Neural progenitor cell (in vitro differentiated cells): ENCODE measurements around the gene ELANE. TPM values are rescaled to one million over a fixed set of nuclear protein-coding genes. Genes with fewer than 3 reads are reported as not detected.

ENCODE experiments used
- DNase-seq: peaks from one replicate; pipeline ENCODE4 v3.0.0-alpha.2; 2016; ENCODE audit warnings: low spot score
- H2AFZ ChIP-seq: fragments of 200-600 bp; sonication (generic); replicated peaks from 2 replicates; pipeline ENCODE4 v1.6.1; 2016; ENCODE audit warnings: antibody characterized with exemption
- H3F3A ChIP-seq: fragments of 200-600 bp; sonication (generic); 2 replicates; pipeline ENCODE4 v1.6.1; 2016; ENCODE audit warnings: antibody characterized with exemption, low read depth
- H3K27ac ChIP-seq: fragments of 200-600 bp; sonication (generic); 2 replicates; pipeline ENCODE4 v1.5.1; 2016; ENCODE audit warnings: mild to moderate bottlenecking
- H3K27me3 ChIP-seq: fragments of 200-600 bp; sonication (generic); 2 replicates; pipeline ENCODE4 v1.6.1; 2016; ENCODE audit warnings: mild to moderate bottlenecking, moderate library complexity
- H3K36me3 ChIP-seq: fragments of 200-600 bp; sonication (generic); 2 replicates; pipeline ENCODE4 v1.5.1; 2016
- H3K4me1 ChIP-seq: fragments of 200-600 bp; sonication (generic); 2 replicates; pipeline ENCODE4 v1.6.1; 2016; ENCODE audit warnings: mixed run types
- H3K4me2 ChIP-seq: fragments of 200-600 bp; sonication (generic); 2 replicates; pipeline ENCODE4 v1.6.1; 2016
- H3K4me3 ChIP-seq: fragments of 200-600 bp; sonication (generic); 2 replicates; pipeline ENCODE4 v1.5.1; 2016
- H3K79me2 ChIP-seq: fragments of 200-600 bp; sonication (generic); 2 replicates; pipeline ENCODE4 v1.6.1; 2016; ENCODE audit warnings: low read depth
- H3K9ac ChIP-seq: fragments of 200-600 bp; sonication (generic); 2 replicates; pipeline ENCODE4 v1.6.1; 2016
- H3K9me3 ChIP-seq: fragments of 200-600 bp; sonication (generic); 2 replicates; pipeline ENCODE4 v1.5.1; 2016; ENCODE audit warnings: low read depth
- H4K20me1 ChIP-seq: fragments of 200-600 bp; sonication (generic); 2 replicates; pipeline ENCODE4 v1.6.1; 2016; ENCODE audit warnings: low read depth
- H3K27ac Mint-ChIP-seq: 3 replicates; pipeline ENCODE4 v1.8.0; 2021; ENCODE audit warnings: mixed read lengths
- H3K27me3 Mint-ChIP-seq: 2 replicates; pipeline ENCODE4 v1.8.0; 2022; ENCODE audit warnings: low read depth, mild to moderate bottlenecking, inconsistent platforms, moderate library complexity, mixed read lengths; ENCODE audit not compliant: insufficient read depth
- H3K36me3 Mint-ChIP-seq: 3 replicates; pipeline ENCODE4 v1.8.0; 2021; ENCODE audit warnings: mixed read lengths
- H3K4me1 Mint-ChIP-seq: 3 replicates; pipeline ENCODE4 v1.8.0; 2021; ENCODE audit warnings: mixed read lengths
- H3K4me3 Mint-ChIP-seq: 3 replicates; pipeline ENCODE4 v1.8.0; 2021; ENCODE audit warnings: mild to moderate bottlenecking, moderate library complexity, mixed read lengths
- H3K9me3 Mint-ChIP-seq: 3 replicates; pipeline ENCODE4 v1.8.0; 2020; ENCODE audit warnings: mixed read lengths
- EZH2 ChIP-seq: fragments of 200-600 bp; sonication (generic); IDR thresholded peaks from 2 replicates; pipeline ENCODE4 v1.6.1; 2017; ENCODE audit warnings: antibody characterized with exemption, mild to moderate bottlenecking, moderate library complexity
- EZH2phosphoT487 ChIP-seq: fragments of 200-600 bp; sonication (generic); IDR thresholded peaks from 2 replicates; pipeline ENCODE4 v1.6.1; 2017; ENCODE audit warnings: antibody characterized with exemption
- total RNA-seq: library from RNA; depleted of rRNA; stranded (reverse); fragments of >200 nt; gene quantifications from 2 replicates; pipeline ENCODE4 v1.2.3, GENCODE V29; 2015; ENCODE audit warnings: low replicate concordance
- TF ChIP-seq, protein P1 (sequence below): fragments of 200-600 bp; sonication (generic); IDR thresholded peaks from 2 replicates; pipeline ENCODE4 v1.5.1; 2017; ENCODE audit warnings: antibody characterized with exemption, mild to moderate bottlenecking

Gene ELANE
- total RNA-seq, 1 donor from 2014 or later, result not detected

DNA sequence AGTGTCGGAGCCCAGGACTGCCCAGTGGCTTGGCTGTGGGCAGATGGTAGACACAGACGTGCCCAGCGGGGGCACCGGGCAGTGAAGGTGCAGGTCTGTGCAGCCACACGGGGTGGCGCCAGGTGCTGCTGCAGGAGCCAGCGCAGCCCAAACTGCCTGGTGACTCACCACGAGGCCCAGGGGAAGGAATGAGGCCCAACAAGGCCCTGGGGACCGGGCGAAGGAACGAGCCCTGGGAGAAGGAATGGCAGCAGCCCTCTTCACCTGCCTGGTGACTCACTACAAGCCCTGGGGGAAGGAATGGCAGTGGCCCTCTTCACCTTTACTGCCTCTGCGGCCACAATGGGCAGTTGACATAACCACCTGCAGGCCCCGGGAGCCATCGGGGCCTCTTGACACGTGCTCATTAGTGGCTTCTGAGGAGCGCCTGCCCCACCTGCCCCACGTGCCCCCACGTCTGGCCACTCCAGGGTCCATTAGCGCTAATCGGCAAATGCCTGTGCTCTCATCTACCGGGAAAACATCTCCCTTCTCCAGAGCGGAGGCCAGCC lies 31.6 kb downstream of the ELANE start:
- Histone ChIP-seq H3K9ac (no peak overlapping the region), H3K4me2 (no peak overlapping the region), H3K4me1 (no peaks in the 10 kb centered on the region), H2AFZ (no peak overlapping the region), H3K79me2 (no peaks in the 10 kb centered on the region), H3K9me3 (no peaks in the 10 kb centered on the region), H3F3A (no peaks in the 10 kb centered on the region), H3K27ac (no peak overlapping the region), H3K4me3 (no peak overlapping the region), H3K27me3 (no peaks in the 10 kb centered on the region), H4K20me1 (peaks cover 10% of the 10 kb centered on the region), H3K36me3 (no peaks in the 10 kb centered on the region)
- peaks cover 20% of the 10 kb centered on the region for H3K36me3 Mint-ChIP-seq
- peaks cover 9% of the 10 kb centered on the region for H3K27me3 Mint-ChIP-seq
- H3K27ac Mint-ChIP-seq, result no peak overlapping the region
- no peak overlapping the region for H3K4me3 Mint-ChIP-seq
- peaks cover 5% of the 10 kb centered on the region for H3K4me1 Mint-ChIP-seq
- DNase-seq, result no peak
- TF ChIP-seq EZH2, result no peak
- TF ChIP-seq, protein P1, sequence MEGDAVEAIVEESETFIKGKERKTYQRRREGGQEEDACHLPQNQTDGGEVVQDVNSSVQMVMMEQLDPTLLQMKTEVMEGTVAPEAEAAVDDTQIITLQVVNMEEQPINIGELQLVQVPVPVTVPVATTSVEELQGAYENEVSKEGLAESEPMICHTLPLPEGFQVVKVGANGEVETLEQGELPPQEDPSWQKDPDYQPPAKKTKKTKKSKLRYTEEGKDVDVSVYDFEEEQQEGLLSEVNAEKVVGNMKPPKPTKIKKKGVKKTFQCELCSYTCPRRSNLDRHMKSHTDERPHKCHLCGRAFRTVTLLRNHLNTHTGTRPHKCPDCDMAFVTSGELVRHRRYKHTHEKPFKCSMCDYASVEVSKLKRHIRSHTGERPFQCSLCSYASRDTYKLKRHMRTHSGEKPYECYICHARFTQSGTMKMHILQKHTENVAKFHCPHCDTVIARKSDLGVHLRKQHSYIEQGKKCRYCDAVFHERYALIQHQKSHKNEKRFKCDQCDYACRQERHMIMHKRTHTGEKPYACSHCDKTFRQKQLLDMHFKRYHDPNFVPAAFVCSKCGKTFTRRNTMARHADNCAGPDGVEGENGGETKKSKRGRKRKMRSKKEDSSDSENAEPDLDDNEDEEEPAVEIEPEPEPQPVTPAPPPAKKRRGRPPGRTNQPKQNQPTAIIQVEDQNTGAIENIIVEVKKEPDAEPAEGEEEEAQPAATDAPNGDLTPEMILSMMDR, result no peak
- H3K9me3 Mint-ChIP-seq, result no peaks in the 10 kb centered on the region

DNA sequence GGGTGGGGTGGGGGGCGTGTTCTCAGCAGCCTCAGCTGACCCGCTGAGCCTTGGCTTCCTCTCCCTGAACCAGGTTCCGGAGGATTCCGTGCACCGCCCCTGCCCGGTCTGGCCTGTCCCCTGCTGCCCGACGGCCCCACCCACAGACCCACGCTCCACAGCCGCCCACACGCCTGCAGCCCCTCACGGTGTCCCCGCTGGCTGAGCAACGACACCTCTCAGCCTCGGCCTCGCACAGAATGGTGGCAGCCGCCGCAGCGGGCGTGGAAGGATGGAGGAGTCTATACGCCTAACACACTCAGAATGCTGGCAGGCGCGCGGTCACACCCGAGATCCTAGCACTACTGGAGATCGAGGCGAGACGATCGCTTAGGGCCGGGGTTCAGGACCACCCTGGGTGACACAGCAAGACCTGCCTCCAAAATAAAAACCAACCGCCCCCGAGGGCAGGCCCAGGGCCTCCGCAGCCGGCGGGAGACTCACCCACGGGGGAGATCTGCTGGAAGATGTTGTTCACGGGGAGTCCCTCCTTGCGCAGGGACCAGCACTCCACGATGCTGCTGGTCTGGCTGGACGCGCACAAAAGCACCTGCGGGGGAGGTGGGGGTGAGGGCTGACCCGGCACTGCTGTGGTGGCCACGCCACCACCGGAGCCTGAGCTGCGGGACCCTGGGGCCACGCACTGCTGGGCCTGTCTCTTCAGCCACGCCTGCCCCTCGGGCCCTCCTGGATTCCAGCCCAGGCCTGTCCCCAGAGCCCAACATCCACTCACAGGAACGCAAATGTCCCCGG lies 32.5 kb downstream of the ELANE start:
- Histone ChIP-seq H3K9me3 (no peaks in the 10 kb centered on the region), H3K27ac (no peak overlapping the region), H4K20me1 (peaks cover 10% of the 10 kb centered on the region), H3K9ac (no peak overlapping the region), H3K4me2 (no peak overlapping the region), H3F3A (no peaks in the 10 kb centered on the region), H3K79me2 (no peaks in the 10 kb centered on the region), H3K27me3 (no peaks in the 10 kb centered on the region), H3K4me3 (no peak overlapping the region), H2AFZ (no peak overlapping the region), H3K4me1 (no peaks in the 10 kb centered on the region), H3K36me3 (no peaks in the 10 kb centered on the region)
- no peak for DNase-seq
- peaks cover 3% of the 10 kb centered on the region for H3K4me1 Mint-ChIP-seq
- no peak overlapping the region for H3K27ac Mint-ChIP-seq
- H3K9me3 Mint-ChIP-seq, result no peaks in the 10 kb centered on the region
- H3K36me3 Mint-ChIP-seq, result peaks cover 20% of the 10 kb centered on the region
- TF ChIP-seq EZH2, result no peak
- TF ChIP-seq, protein P1, result no peak
- TF ChIP-seq EZH2phosphoT487, result no peak
- no peak overlapping the region for H3K4me3 Mint-ChIP-seq
- H3K27me3 Mint-ChIP-seq, result peaks cover 4% of the 10 kb centered on the region

DNA sequence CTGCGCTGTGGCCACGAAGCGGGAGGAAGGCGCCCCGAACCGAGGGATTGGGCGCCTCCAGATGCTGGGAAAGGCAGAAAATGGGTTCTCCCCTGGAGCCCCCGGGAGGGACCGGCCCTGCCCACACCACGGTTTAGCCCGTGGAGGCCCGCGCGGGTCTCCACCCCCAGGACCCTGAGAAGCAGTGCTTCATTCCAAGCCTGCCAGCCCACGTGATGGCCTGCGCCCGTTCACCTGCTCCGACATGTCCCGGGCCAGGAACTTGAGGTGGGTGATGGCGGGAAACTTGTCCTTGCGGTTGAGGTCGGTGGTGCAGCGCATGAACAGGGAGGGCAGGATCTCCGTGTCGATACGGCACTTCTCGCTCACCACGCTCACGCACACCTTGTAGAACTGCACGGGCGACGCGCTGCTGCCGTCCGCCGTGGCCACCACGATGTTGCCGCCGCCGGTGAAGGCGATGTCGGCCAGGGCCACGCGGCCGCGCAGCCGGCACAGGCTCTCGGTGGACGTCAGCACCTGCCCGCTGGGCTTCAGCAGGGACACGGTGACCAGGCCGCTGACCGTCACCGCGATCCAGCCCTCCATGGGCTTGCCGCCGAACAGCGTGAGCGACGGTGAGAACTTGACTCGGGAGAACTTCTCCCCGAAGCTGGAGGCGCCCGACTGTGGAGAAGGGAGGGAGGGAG lies 33.6 kb downstream of the ELANE start:
- no peaks in the 10 kb centered on the region for H3K4me1 ChIP-seq
- H3K27me3 ChIP-seq, result no peaks in the 10 kb centered on the region
- Mint-ChIP-seq H3K9me3 (no peaks in the 10 kb centered on the region), H3K4me3 (no peak overlapping the region), H3K27ac (no peak overlapping the region), H3K27me3 (peaks cover 4% of the 10 kb centered on the region), H3K36me3 (peaks cover 20% of the 10 kb centered on the region), H3K4me1 (peaks cover 3% of the 10 kb centered on the region)
- DNase-seq, result no peak
- no peaks in the 10 kb centered on the region for H3F3A ChIP-seq
- no peak overlapping the region for H3K4me3 ChIP-seq
- peaks cover 11% of the 10 kb centered on the region for H4K20me1 ChIP-seq
- H3K79me2 ChIP-seq, result peaks cover 2% of the 10 kb centered on the region
- no peak overlapping the region for H2AFZ ChIP-seq
- H3K9me3 ChIP-seq, result no peaks in the 10 kb centered on the region
- TF ChIP-seq EZH2phosphoT487 (no peak), EZH2 (no peak)
- TF ChIP-seq, protein P1, result no peak
- H3K9ac ChIP-seq, result no peak overlapping the region
- H3K36me3 ChIP-seq, result no peaks in the 10 kb centered on the region
- no peak overlapping the region for H3K4me2 ChIP-seq
- no peak overlapping the region for H3K27ac ChIP-seq
